GM19463 (cell line): ENCODE data around the gene PTGFRN.
A peak's percentile ranks its signal among the peaks of the same experiment; 100 is the strongest.

Experiments
- ATAC-seq: cut with Tn5 transposase; IDR thresholded peaks from one replicate; pipeline ENCODE4 v1.9.1; 2021; ENCODE audit warnings: mild to moderate bottlenecking, moderate library complexity; ENCODE audit not compliant: unreplicated experiment

Gene PTGFRN

DNA sequence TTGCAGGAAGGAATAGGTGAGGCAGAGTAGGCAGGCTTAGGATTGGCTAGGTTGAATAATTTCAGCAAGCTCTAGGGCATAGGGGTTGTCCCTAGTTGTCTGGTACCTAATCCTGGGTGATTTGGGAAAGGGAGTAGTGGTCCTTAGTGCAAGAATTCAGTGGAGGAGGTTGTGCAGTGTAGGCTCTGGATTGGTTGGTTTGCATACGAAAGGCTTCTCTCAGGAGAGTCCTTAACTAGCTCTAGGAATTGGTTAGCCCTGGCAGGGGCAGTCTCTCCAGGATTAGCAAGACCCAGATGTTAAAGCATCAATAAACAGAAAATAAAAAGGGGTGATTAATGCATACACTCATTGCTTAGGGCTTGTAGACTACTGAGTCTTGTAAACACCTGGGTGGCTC lies 82.2 kb downstream of the PTGFRN start:
- ATAC-seq = no peak

DNA sequence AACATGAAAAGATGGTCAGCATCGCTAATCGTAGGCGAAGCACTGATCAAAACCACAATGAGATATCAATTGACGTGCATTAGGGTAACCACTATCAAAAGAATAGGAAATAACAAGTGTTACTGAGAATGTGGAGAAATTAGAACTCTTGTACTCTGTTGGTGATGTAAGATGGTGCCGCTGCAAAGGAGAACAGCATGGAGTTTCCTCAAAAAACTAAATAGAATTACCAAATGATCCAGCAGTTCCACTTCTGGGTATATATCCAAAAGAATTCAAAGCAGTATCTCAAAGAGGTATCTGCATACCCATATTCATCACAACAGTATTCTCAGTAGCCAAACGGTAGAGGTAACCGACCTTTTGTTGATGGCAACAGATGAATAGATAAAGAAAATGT lies 83.6 kb downstream of the PTGFRN start:
- ATAC-seq = no peak

DNA sequence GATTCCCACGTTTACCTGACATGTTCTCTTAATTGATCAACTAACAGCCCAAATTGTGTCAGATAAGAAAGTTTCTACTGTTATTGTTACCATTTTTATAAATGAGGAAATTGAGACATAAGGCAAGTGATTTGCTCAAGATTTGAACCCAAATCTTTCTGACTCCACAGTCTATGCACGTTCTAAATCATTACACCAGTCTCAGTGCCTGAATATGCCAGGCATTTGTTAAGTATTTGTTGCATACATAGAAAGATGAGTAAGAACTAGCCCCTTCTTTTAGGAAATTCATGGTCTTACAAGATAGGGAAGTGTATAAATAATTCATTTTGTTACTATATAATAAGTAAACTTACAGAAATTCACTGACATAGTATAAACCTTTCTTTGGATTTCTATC lies 84.7 kb downstream of the PTGFRN start:
- ATAC-seq = no peak

DNA sequence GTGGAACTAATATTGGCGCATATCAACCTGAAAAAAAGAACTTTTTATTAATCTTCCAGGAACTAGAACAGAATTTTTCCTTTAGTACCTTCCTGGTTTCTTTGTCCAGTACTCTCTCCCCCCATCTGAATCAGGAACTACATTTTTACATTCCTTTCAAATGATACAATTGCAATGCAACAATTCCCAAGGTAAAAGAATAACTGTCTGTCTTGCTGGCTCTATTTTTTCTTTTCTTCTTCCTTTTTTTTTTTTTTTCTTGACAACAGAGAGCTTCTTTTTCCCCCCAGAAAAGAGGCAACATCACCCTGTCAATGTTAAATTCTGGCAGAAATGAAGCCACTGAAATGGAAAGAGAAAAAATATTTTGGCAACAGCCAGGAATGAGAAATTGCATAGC lies 87.3 kb downstream of the PTGFRN start:
- ATAC-seq = no peak

DNA sequence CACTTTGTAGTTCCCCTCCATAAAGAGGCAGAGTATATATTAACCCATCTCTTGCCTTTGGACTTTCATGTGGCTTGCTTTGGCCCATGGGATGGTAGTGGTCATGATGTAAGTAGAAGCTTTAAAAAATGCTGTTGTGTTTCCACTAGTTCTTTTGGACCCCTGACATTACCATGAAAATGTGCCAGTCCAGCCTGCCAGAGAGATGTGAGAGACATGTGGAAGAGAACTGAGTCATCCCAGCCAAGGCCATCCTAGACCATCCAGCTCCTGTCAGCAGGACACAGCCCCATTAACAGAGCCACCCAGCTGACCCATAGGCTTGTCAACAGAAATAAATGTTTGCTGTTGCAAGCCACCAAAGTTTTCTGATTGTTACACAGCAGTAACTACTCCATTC lies 87.9 kb downstream of the PTGFRN start:
- ATAC-seq = no peak

DNA sequence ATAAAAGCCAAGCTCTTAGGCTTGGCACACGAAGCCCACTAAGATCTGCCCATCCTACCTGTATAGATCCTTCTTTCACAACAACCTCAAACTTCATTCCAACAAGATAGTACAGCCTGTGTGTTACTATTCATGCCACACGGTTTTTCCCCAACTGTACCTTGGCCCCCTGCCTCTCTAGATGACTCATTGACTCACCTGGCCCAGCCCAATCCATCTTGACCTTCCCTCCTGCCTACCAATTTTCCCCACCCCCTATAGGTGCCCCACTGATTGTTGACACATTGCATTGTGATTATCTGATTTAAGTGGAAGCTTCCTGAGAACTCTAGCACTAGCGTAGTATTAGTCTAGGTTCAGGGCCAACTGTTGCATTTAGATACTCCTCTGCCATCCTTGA lies 89.9 kb downstream of the PTGFRN start:
- ATAC-seq = no peak

DNA sequence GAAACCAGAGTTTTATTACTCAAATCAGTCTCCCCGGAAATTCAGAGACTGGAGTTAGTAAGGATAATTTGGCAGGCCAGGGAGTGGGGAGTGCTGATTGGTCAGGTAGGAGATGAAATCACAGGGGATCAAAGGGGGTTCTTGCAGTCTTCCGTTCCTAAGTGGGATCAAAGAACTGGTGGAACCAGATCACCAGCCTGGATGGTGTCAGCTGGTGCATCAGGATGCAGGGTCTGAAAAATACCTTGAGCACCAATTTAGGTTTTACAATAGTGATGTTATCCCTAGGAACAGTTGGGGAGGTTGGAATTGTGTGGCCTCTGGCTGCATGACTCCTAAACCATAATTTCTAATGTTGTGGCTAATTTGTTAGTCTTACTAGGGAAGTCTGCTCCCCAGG lies 90.4 kb downstream of the PTGFRN start:
- ATAC-seq = no peak

DNA sequence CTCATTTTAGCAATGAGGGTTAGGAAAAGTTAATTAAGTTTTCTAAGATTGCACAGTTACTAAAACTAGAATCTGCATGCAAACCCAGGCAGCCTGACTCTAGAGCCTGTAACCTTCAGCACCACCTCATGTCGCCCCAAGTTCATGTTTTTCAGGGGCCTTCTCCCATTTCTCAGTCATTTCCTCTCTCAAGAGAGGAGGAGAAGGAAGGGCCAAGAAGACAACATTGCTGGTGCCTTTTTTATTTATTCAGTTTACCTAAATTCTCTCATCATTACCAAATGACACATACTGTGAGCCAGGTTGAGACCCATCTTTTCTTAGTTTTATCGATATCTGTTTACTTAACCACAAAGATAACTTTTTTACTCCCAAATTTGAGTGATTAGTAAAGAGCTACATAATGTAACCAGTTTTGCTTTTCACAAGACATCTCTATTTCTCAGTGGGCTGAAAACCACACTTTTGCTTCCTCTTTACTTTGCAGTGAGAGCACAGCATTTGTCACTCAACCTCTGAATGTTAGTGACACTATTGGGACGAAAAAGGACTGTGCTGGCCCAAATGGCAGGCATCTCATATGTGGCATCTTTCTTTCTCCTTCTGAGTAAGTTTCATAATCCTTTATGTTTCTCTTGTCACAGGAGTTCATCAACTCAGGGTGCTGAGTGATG lies 91.7 kb downstream of the PTGFRN start, which contains the start of gene CD101:
Gene CD101, plus strand, starts transcription at position 507 of the 674 bp plus-strand sequence. Its CDS starts 58 bp downstream, at position 565.
- ATAC-seq = peak; percentile 90

DNA sequence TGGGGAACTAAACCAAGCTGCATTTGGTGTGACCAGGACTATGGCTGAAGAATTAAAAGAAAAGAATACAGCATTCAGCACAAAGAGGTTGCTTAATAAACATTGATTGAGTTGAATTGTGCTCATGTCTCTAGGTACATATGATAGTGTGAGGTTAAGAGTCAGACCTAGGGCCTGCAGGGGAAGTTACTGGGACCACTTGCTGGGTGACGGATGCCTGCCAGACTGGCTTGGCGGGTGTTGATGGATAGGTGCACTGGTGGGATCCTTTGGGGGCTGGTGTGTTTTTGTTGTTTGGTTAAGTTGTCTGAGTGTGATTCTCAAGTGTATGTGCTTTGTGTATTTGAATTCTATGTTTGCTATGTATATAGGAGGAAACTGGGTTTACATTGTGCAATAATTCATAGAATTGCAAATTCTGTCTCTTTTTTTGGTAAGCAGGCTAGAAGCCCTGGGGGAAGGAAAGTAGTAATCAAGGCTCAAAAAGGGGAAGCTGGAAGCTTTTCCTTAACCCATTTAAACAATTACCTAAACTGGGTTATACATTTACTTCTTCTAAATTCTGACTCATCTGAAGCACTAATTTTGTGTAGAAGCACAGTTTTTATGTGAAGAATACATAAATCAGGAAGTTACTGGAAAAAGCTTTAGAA lies 93.6 kb downstream of the PTGFRN start:
- ATAC-seq = no peak

DNA sequence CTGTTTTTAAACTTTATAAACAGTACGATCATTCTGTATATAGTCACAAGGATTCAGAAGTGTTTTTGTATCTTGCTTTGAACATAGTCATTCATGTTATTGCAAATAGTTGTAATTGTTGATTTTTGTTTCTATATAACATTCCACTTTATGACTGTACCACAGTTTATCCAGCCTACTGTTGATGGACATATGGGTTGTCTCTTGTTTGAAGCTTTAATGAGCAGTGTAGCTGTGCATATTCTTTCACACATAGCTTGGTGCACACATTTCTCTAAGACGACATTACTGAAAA lies 98.0 kb downstream of the PTGFRN start:
- ATAC-seq = no peak

DNA sequence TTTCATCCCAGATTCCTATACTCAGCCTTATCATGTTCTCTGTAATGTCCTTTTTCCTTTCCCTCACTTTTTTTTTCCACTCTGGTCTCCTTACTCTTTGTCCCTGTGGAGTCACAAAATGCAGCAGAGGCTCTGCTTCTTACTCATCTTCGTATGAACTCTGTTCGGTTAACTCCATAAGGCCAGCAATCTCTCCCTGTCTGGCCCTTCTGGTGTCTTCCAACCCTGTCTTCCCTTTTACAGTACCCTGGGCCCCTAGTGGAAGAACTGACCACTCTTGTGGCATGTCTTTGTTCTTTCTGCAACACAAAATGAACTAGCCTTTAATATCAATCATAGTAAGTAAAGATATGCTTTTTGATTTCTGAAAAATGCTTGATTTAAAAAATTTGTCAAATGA lies 98.9 kb downstream of the PTGFRN start:
- ATAC-seq = no peak

DNA sequence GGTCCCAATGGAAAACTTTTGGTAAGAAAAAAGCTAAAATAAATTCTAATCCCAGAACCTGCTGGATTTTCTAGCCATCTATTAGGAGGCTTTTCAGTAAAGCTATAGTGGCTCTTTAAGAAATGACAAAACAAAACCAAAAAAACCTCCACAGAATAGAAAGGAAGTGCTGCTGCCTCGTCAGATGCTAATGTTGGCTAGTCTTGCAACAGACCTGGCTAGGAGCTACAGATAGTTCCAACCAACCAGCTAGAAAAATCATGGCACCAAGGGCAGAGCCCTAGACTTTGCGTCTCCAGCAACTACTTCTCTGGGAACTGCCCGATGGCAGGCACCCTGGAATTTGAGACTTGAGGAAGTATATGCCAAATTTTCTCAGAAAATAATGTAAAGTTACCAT lies 99.4 kb downstream of the PTGFRN start:
- no peak for ATAC-seq

DNA sequence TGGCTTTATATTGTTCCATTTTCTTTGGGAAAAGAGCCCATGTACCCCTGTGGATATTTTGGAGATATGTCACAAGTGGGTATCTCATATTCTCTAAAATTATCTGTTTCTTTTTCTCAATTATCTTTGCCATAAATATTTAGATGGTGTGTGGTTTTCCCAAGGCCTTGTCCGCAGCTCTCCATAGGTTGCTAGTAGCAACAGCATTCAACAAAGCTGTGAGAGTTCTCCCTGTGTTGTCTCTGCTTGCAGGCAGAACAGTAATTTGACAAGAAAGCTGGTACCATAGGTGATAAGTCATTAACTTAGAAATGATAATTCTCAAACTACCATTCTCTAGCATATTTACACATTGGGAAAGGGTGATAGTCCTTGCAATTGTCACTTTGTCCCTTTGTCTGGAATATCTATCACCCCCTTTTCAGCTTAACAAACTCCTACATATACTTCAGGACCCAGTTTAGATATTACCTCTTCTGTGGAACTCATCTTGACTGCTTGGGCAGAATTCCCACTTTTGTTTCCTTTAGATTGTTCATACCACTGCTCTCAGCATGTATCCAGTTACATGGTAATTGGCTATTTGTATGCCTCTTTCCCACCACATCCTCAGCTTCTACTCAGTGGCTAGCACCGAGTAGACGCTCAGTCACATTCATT lies 100.7 kb downstream of the PTGFRN start:
- no peak for ATAC-seq

DNA sequence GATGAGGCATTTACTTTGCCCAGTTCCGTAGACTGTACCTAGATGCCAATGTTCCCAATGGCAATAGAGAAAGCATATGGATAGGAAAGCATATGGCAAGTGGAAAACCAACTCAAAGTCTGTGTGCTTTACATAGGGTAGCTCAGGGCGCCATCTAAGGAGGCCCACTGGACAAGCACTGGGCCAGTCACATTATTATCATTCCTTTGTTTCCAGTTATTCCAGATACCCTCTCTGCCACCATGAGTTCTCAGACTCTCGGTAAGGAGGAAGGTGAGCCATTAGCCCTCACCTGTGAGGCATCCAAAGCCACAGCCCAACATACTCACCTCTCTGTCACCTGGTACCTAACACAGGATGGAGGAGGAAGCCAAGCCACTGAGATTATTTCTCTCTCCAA lies 101.6 kb downstream of the PTGFRN start:
- ATAC-seq = no peak

DNA sequence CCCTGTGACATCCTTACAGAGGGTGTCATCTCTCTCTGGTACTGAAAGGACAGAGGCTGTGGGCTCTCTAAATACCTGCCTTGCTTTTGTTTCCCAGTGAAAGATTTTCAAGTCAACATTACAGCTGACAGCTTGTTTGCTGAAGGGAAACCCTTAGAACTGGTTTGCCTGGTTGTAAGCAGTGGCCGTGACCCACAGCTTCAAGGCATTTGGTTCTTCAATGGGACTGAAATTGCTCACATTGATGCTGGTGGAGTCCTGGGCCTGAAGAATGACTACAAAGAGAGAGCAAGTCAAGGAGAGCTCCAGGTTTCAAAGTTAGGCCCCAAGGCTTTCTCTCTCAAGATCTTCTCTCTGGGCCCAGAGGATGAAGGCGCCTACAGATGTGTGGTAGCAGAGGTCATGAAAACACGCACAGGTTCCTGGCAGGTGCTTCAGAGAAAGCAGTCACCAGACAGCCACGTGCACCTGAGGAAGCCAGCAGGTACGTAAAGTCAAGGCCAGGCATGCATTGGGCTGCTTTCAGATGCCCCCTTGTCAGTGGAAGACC lies 103.7 kb downstream of the PTGFRN start:
- ATAC-seq = no peak

DNA sequence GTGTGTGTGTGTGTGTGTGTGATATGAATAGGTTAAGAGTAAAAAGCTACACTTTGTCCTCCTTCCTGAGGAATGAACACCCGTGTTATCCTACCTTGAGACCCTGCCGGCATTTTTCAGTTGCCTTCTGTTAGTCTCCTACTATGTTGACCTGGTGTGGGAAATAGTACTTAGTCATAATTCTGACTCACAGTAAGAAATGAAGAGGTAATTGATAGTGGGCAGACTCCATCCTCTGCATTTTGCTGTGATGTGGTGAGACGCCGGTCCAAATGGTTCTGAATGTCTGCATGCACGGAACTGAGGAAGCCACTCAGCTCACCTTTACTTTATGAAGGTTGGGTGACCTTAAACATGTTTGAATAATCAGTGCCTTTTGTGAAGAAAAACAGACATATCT lies 104.5 kb downstream of the PTGFRN start:
- no peak for ATAC-seq

DNA sequence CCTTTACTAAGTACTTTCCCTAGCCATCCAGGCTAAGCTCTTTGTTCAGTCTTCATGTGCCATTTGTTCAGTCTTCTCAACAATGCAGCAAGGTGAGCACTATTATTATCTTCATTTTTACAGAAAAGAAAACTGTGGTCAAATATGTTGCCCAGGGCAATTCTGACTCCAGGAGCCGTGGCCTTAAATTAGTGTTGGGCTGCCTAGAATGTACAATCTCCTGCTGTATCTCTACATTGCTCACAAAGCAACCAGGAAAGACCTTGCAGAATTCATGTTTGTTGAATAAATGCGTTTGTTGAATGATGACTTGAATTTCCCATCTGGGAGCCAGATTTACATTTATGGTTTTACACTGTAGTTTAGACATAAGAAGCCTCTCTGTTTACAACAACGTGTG lies 106.0 kb downstream of the PTGFRN start:
- ATAC-seq = no peak

DNA sequence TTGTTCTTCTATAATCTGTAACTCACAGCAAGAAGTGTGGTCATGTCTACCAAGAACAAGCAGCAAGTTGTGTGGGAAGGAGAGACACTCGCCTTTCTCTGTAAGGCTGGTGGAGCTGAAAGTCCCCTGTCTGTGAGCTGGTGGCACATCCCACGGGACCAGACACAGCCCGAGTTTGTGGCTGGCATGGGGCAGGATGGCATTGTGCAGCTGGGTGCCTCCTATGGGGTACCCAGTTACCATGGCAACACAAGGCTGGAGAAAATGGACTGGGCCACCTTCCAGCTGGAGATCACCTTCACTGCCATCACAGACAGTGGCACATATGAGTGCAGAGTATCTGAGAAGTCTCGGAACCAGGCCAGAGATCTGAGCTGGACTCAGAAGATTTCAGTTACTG lies 107.3 kb downstream of the PTGFRN start:
- no peak for ATAC-seq

DNA sequence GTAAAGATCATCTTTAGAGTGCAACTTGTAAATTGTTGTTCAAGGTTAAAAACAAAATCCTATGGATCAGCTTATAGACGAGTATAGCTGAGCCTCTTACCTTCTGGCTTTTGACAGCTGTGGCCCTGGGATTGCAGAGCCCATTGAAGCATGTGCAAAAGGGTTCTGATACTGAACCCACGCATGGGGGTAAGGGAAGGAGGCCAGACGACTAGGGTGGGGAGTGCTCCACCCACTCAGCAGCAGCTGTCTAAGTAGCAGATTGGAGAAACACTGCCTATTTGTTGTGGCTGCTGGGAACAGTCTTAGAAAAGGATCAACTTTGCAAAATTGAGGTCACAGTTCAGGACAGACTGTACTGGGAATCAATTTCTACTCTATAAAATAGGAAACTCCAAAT lies 107.9 kb downstream of the PTGFRN start:
- no peak for ATAC-seq

DNA sequence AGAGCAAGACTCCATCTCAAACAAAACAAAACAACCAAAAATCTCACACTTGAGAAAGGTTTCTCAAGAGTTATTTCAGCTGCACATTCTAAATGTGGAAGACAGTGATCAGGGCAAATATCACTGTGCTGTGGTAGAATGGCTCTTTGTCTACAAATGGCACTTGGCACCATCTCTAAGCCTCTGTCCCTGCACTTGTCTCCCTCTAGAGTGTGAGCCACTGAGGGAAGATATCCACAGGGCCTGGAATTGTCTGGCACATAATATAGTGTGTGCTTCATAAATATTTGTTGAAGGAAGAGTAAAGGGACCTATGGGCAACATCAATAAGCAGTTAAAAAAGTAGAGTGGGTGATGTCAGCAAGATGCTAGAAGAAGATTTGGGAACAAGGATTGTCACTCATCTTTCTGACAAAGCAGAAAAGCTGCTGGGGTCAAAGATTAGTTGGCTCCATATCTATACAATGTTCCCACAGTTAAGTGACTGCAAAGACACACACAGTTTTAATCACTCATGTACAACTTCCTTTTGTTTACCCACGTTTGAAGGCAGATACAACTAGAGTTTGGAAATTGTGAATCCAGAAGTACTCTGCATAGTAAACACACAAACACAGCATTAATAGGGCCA lies 110.9 kb downstream of the PTGFRN start:
- no peak for ATAC-seq

DNA sequence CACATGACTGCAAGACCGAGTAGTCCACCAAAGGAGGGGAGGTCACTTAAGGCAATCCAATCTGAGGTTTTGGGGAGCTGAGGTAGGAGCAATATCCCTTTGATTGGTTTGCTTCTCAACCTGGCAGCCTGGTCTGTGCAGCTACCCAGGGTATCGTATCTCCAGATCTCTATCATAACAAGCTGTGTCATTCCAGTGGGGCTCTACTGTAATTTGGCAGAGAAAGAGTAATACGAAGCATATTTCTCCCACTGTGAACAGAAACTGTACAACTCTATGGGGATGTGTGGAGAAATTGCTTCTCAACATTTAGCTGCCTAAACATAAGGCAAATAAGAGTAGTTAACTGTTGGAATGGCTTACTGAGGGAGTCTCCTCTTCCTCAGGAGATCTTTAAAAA lies 112.4 kb downstream of the PTGFRN start:
- no peak for ATAC-seq

DNA sequence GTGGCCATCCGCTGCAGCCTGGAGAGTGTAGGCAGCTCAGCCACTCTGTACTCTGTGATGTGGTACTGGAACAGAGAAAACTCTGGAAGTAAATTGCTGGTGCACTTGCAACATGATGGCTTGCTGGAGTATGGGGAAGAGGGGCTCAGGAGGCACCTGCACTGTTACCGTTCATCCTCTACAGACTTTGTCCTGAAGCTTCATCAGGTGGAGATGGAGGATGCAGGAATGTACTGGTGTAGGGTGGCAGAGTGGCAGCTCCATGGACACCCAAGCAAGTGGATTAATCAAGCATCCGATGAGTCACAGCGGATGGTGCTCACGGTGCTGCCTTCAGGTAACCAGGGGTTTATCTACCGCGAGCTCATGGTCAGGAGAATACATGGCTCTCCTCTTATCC lies 115.9 kb downstream of the PTGFRN start:
- ATAC-seq = no peak
